HL-60 (cell line): ENCODE results near the gene MAGEB5.

Source experiments
- POLR2AphosphoS5 ChIP-seq: IDR thresholded peaks from 2 replicates; pipeline ENCODE4 v1.6.1; 2012; ENCODE audit warnings: low read depth
- TF ChIP-seq, protein P1 (sequence below): IDR thresholded peaks from one replicate; pipeline ENCODE4 v1.5.1; 2011; ENCODE audit warnings: low read length, control low read depth, inconsistent platforms; ENCODE audit not compliant: insufficient read depth

DNA sequence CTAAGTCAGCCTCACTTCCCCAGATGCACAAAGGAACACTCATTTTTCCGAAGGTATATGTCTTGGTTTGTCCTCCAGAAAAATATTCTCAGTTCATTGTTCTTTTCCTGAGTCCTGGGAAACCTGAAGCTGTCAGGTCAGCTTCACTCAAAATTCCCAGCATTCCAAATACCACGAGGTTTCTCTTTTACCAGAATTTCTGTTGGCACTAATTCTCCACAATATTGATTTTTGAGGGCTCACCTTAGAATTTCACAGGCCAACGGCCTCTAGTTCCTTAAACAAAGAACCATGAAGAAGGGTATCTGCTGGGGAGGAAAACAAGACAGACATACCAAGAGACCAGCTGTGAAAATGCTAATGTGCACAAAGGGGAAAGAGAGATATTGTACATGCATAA, 8.0 kb upstream of the MAGEB5 start:
- TF ChIP-seq, protein P1, sequence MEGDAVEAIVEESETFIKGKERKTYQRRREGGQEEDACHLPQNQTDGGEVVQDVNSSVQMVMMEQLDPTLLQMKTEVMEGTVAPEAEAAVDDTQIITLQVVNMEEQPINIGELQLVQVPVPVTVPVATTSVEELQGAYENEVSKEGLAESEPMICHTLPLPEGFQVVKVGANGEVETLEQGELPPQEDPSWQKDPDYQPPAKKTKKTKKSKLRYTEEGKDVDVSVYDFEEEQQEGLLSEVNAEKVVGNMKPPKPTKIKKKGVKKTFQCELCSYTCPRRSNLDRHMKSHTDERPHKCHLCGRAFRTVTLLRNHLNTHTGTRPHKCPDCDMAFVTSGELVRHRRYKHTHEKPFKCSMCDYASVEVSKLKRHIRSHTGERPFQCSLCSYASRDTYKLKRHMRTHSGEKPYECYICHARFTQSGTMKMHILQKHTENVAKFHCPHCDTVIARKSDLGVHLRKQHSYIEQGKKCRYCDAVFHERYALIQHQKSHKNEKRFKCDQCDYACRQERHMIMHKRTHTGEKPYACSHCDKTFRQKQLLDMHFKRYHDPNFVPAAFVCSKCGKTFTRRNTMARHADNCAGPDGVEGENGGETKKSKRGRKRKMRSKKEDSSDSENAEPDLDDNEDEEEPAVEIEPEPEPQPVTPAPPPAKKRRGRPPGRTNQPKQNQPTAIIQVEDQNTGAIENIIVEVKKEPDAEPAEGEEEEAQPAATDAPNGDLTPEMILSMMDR, result no peak
- no peak for TF ChIP-seq POLR2AphosphoS5
